ENCODE measurements around the gene IGF2.

DNA sequence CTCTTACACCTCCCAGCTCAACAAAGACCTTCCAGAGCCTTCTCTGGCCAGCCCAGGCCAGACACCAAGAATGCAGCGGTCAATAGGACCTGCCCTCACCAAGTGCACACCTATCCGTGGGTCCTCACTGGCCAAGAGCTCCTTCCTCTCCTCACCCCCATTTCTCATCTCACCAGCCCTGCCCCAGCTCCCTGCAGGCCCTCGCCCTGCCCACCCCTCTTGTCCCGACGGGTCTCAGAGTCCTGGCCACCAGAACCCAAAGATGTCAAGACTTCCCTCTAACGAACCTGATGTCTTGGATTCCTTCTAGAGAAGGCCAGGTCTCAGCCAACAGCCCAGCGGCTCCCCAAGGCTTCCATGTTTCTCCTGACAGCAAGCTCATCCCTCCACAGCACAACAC is 43.6 kb downstream of the IGF2 start:
- TF ChIP-seq, protein P1, sequence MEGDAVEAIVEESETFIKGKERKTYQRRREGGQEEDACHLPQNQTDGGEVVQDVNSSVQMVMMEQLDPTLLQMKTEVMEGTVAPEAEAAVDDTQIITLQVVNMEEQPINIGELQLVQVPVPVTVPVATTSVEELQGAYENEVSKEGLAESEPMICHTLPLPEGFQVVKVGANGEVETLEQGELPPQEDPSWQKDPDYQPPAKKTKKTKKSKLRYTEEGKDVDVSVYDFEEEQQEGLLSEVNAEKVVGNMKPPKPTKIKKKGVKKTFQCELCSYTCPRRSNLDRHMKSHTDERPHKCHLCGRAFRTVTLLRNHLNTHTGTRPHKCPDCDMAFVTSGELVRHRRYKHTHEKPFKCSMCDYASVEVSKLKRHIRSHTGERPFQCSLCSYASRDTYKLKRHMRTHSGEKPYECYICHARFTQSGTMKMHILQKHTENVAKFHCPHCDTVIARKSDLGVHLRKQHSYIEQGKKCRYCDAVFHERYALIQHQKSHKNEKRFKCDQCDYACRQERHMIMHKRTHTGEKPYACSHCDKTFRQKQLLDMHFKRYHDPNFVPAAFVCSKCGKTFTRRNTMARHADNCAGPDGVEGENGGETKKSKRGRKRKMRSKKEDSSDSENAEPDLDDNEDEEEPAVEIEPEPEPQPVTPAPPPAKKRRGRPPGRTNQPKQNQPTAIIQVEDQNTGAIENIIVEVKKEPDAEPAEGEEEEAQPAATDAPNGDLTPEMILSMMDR (IDR thresholded peaks at IDR 0.05), result no peak
- TF ChIP-seq POLR2A (IDR thresholded peaks at IDR 0.05), result no peak
